ENCODE results near the gene CDKL4. TPM values are rescaled to one million over a fixed set of nuclear protein-coding genes. Genes with fewer than 3 reads are reported as not detected.

CDKL4 gene
- total RNA-seq, 1 experiment from 2014 or later = 0.46 TPM

GRCh38 chr2:39135690-39136259 lies 108.0 kb downstream of the CDKL4 start (continued):
- TF ChIP-seq AFF4 (CRISPR knock-in tag; IDR thresholded peaks at IDR 0.05; ENCODE audit: borderline replicate concordance) = no peak
- no peak for TF ChIP-seq MLX (CRISPR knock-in tag; IDR thresholded peaks at IDR 0.05)

DNA sequence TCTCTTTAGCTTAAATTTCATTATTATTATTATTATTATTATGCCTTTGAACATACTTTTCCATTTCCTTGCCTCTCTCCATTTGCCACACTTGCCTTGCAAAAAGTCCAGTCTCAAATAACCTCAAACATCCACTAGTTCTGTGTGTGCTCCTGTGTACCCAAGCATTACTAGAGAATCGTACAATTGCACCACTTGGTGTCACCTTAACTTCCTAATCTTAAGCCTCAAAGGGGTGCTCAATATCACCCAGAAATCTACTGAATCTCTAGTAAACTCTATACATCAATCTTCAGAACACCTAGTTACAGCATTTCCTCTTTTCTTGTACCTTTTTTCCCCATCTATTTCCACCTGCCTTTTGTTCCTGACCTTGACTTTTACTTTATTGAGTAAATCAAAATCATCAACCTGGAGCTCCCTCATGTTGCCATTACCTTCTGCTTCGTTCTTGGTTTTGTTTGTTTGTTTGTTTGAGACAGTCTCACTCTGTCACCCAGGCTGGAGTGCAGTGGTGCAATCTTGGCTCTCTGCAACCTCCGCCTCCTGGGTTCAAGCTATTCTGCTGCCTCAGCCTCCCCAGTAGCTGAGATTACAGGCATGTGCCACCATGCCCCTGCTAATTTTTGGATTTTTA lies 110.4 kb downstream of the CDKL4 start:
- POLR2A ChIA-PET = no interaction called here
- ATAC-seq = no peak
- TF ChIP-seq ZNF138 (CRISPR knock-in tag; conservative IDR thresholded peaks at IDR 0.05) (no peak), CREB1 (CRISPR knock-in tag; IDR thresholded peaks at IDR 0.05) (no peak), MYBL2 (CRISPR knock-in tag; IDR thresholded peaks at IDR 0.05) (no peak), RELA (CRISPR knock-in tag; IDR thresholded peaks at IDR 0.05; ENCODE audit: borderline replicate concordance) (no peak), JAZF1 (CRISPR knock-in tag; IDR thresholded peaks at IDR 0.05) (no peak), CBFB (CRISPR knock-in tag; IDR thresholded peaks at IDR 0.05; ENCODE audit: low read depth) (no peak), GABPB1 (CRISPR knock-in tag; IDR thresholded peaks at IDR 0.05) (no peak), TEAD4 (CRISPR knock-in tag; IDR thresholded peaks at IDR 0.05) (no peak), ZNF263 (CRISPR knock-in tag; IDR thresholded peaks at IDR 0.05; ENCODE audit: low read depth) (no peak), TCF7 (CRISPR knock-in tag; IDR thresholded peaks at IDR 0.05; ENCODE audit: low read depth) (no peak), FOXJ3 (CRISPR knock-in tag; IDR thresholded peaks at IDR 0.05; ENCODE audit: borderline replicate concordance) (no peak)

GRCh38 chr2:39128919-39129391 lies 114.8 kb downstream of the CDKL4 start:
- H3K27ac Mint-ChIP-seq = no peak overlapping the region
- H3K36me3 Mint-ChIP-seq = no peaks in the 10 kb centered on the region
- H3K27me3 Mint-ChIP-seq (ENCODE audit: low read depth) = no peaks in the 10 kb centered on the region
- ChIA-PET CTCF (no interaction called here), POLR2A (interaction anchor here (0.7 kb wide), 1 partner anchor 8 kb away, joined by 3 read pairs; no protein-coding TSS in a partner anchor)
- peaks cover 10% of the 10 kb centered on the region for H3K4me1 Mint-ChIP-seq
- H3K4me3 Mint-ChIP-seq = no peak overlapping the region
- DNase-seq (ENCODE audit: low spot score) (no peak), ATAC-seq (no peak)
- H3K9me3 Mint-ChIP-seq = no peaks in the 10 kb centered on the region
- TF ChIP-seq, protein P1, sequence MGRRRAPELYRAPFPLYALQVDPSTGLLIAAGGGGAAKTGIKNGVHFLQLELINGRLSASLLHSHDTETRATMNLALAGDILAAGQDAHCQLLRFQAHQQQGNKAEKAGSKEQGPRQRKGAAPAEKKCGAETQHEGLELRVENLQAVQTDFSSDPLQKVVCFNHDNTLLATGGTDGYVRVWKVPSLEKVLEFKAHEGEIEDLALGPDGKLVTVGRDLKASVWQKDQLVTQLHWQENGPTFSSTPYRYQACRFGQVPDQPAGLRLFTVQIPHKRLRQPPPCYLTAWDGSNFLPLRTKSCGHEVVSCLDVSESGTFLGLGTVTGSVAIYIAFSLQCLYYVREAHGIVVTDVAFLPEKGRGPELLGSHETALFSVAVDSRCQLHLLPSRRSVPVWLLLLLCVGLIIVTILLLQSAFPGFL (CRISPR knock-in tag; IDR thresholded peaks at IDR 0.05; ENCODE audit: borderline replicate concordance) = no peak
- TF ChIP-seq ZNF423 (CRISPR knock-in tag; IDR thresholded peaks at IDR 0.05) = no peak
- no peak for TF ChIP-seq RORB (CRISPR knock-in tag; IDR thresholded peaks at IDR 0.05)
- TF ChIP-seq, protein P2, sequence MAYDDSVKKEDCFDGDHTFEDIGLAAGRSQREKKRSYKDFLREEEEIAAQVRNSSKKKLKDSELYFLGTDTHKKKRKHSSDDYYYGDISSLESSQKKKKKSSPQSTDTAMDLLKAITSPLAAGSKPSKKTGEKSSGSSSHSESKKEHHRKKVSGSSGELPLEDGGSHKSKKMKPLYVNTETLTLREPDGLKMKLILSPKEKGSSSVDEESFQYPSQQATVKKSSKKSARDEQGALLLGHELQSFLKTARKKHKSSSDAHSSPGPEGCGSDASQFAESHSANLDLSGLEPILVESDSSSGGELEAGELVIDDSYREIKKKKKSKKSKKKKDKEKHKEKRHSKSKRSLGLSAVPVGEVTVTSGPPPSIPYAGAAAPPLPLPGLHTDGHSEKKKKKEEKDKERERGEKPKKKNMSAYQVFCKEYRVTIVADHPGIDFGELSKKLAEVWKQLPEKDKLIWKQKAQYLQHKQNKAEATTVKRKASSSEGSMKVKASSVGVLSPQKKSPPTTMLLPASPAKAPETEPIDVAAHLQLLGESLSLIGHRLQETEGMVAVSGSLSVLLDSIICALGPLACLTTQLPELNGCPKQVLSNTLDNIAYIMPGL (CRISPR knock-in tag; IDR thresholded peaks at IDR 0.05) = no peak
- TF ChIP-seq HMGA2 (CRISPR knock-in tag; IDR thresholded peaks at IDR 0.05) = no peak
- TF ChIP-seq ATF6 (CRISPR knock-in tag; IDR thresholded peaks at IDR 0.05) = no peak
- TF ChIP-seq FOXK1 (CRISPR knock-in tag; IDR thresholded peaks at IDR 0.05) = no peak
- TF ChIP-seq SMAD3 (CRISPR knock-in tag; IDR thresholded peaks at IDR 0.05; ENCODE audit: borderline replicate concordance) = no peak
- no peak for TF ChIP-seq ZNF317 (CRISPR knock-in tag; IDR thresholded peaks at IDR 0.05; ENCODE audit: borderline replicate concordance, low read depth)
- TF ChIP-seq OVOL2 (CRISPR knock-in tag; IDR thresholded peaks at IDR 0.05; ENCODE audit: borderline replicate concordance) = no peak
- no peak for TF ChIP-seq ZNF121 (CRISPR knock-in tag; IDR thresholded peaks at IDR 0.05)

More for the DNA sequence above, 110.4 kb downstream of the CDKL4 start:
- no peak for DNase-seq (ENCODE audit: low spot score)
- no peaks in the 10 kb centered on the region for H3K36me3 Mint-ChIP-seq
- H3K4me3 Mint-ChIP-seq = no peak overlapping the region
- CTCF ChIA-PET = interaction anchor here (1.7 kb wide), 1 partner anchor 9 kb away, joined by 5 read pairs; no protein-coding TSS in a partner anchor
- H3K4me1 Mint-ChIP-seq = no peaks in the 10 kb centered on the region
- no peaks in the 10 kb centered on the region for H3K27me3 Mint-ChIP-seq (ENCODE audit: low read depth)
- H3K9me3 Mint-ChIP-seq = no peaks in the 10 kb centered on the region
- no peak overlapping the region for H3K27ac Mint-ChIP-seq

Measured in WTC11 (cell line).